ENCODE data around the gene MOB2.

Gene MOB2

GRCh38 chr11:1456176-1456575 lies 30.4 kb downstream of the MOB2 start:
- DNase-seq (ENCODE audit: low read depth): no peak

- no peak for DNase-seq (ENCODE audit: low read depth)
These were observed 30.9 kb downstream of the MOB2 start for GRCh38 chr11:1455763-1456060.

- DNase-seq (ENCODE audit: low read depth): no peak
These were observed 31.4 kb downstream of the MOB2 start for GRCh38 chr11:1455032-1455762.

- no peak for DNase-seq (ENCODE audit: low read depth)
These were observed 32.0 kb downstream of the MOB2 start for GRCh38 chr11:1454576-1454975.

- no peak for DNase-seq (ENCODE audit: low read depth)
These were observed 33.0 kb downstream of the MOB2 start for GRCh38 chr11:1453611-1454034.

GRCh38 chr11:1452744-1453143 lies 33.8 kb downstream of the MOB2 start:
- no peak for DNase-seq (ENCODE audit: low read depth)

- no peak for DNase-seq (ENCODE audit: low read depth)
These were observed 34.7 kb downstream of the MOB2 start for GRCh38 chr11:1451781-1452470.

GRCh38 chr11:1450949-1451710 lies 35.4 kb downstream of the MOB2 start:
- DNase-seq (ENCODE audit: low read depth): no peak

GRCh38 chr11:1450344-1450875 lies 36.2 kb downstream of the MOB2 start:
- DNase-seq (ENCODE audit: low read depth): no peak

- no peak for DNase-seq (ENCODE audit: low read depth)
These were observed 36.9 kb downstream of the MOB2 start for GRCh38 chr11:1449490-1450243.

GRCh38 chr11:1448882-1449281 lies 37.7 kb downstream of the MOB2 start:
- no peak for DNase-seq (ENCODE audit: low read depth)

GRCh38 chr11:1447845-1448825 lies 38.4 kb downstream of the MOB2 start:
- DNase-seq (ENCODE audit: low read depth): no peak

- no peak for DNase-seq (ENCODE audit: low read depth)
These were observed 40.0 kb downstream of the MOB2 start for GRCh38 chr11:1446623-1447022.

GRCh38 chr11:1445741-1446445 lies 40.7 kb downstream of the MOB2 start:
- no peak for DNase-seq (ENCODE audit: low read depth)

- DNase-seq (ENCODE audit: low read depth): no peak
These were observed 41.7 kb downstream of the MOB2 start for GRCh38 chr11:1444823-1445422.

- DNase-seq (ENCODE audit: low read depth): no peak
These were observed 42.3 kb downstream of the MOB2 start for GRCh38 chr11:1444321-1444720.

- no peak for DNase-seq (ENCODE audit: low read depth)
These were observed 42.8 kb downstream of the MOB2 start for GRCh38 chr11:1443737-1444136.

- no peak for DNase-seq (ENCODE audit: low read depth)
These were observed 43.7 kb downstream of the MOB2 start for GRCh38 chr11:1442807-1443366.

GRCh38 chr11:1442163-1442562 lies 44.4 kb downstream of the MOB2 start:
- peak; percentile 16 for DNase-seq (ENCODE audit: low read depth)

GRCh38 chr11:1440496-1440895 lies 46.1 kb downstream of the MOB2 start:
- DNase-seq (ENCODE audit: low read depth): no peak

All from iris pigment epithelial cell (primary cell).